Activated gamma-delta T cell (primary cell): ENCODE results near the gene THOC3.
"Not testable (repeated sequence)": the region's sequence is repeated elsewhere in the genome, so short reads cannot be mapped to it uniquely, and the experiment has no call there.

ENCODE experiments used
- DNase-seq: peaks from one replicate; lab custom pipeline; 2025; lab: John Stamatoyannopoulos, UW
- total RNA-seq, 2 donors: gene quantifications; one replicate each; lab custom pipeline; 2026; lab: John Stamatoyannopoulos, UW

THOC3 gene, protein sequence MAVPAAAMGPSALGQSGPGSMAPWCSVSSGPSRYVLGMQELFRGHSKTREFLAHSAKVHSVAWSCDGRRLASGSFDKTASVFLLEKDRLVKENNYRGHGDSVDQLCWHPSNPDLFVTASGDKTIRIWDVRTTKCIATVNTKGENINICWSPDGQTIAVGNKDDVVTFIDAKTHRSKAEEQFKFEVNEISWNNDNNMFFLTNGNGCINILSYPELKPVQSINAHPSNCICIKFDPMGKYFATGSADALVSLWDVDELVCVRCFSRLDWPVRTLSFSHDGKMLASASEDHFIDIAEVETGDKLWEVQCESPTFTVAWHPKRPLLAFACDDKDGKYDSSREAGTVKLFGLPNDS
- 9.2 to 10.6 reads per million in 2 donors for total RNA-seq

GRCh38 chr5:175967471-175968372 lies at the start of gene THOC3:
Gene THOC3 (minus strand): TSS chr5:175968315. CDS start chr5:175968208, 107 bp downstream.
- not testable (repeated sequence) for DNase-seq

DNA sequence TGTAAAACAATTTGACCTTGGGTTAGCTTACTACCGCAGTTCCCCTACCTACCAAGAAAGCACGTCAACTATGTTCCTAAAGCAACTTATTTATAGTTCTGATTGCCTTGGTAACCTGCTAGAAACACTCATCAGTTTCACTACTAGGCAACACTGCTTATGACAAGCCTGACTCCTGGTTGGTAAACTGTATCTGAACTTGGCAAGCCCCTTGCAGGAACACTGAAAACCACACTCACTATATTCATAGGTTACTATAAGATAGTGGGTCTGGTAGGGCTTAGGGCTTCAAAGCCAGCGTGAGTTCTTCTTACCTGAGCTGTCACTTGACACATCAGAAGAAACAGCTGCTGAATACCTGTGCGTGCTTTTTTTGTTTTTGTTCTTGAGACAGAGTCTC lies 49.2 kb upstream of the THOC3 start:
- not testable (repeated sequence) for DNase-seq

GRCh38 chr5:176014360-176014759 lies 46.2 kb upstream of the THOC3 start:
- not testable (repeated sequence) for DNase-seq

DNA sequence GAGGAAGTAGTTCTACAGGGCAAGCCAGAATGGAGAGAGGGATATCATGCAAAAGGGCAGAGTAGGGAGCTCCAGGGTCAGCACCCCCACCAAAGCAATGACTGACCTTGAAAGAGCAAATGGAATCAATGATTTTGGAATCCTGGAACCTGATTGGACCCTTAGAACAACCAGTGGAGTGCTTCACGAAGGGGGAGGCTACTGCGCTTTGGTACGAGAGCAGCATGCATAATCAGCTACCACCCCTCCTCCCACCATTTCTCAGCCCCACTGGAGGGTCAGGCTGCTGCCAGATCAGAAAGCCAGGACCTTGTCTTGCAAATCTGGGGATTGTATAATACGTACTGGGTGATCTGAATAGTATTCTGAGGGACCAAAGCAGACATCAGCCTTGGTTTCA lies 43.0 kb upstream of the THOC3 start:
- not testable (repeated sequence) for DNase-seq

- DNase-seq = not testable (repeated sequence)
Measured at GRCh38 chr5:176010202-176010601, 42.1 kb upstream of the THOC3 start.

- DNase-seq = not testable (repeated sequence)
Measured at GRCh38 chr5:176007220-176007619, 39.1 kb upstream of the THOC3 start.

- DNase-seq = not testable (repeated sequence)
Measured at GRCh38 chr5:176006819-176007218, 38.7 kb upstream of the THOC3 start.

- DNase-seq = not testable (repeated sequence)
Measured at GRCh38 chr5:175997979-175998378, 29.9 kb upstream of the THOC3 start.

GRCh38 chr5:175997495-175997894 lies 29.4 kb upstream of the THOC3 start:
- not testable (repeated sequence) for DNase-seq

DNA sequence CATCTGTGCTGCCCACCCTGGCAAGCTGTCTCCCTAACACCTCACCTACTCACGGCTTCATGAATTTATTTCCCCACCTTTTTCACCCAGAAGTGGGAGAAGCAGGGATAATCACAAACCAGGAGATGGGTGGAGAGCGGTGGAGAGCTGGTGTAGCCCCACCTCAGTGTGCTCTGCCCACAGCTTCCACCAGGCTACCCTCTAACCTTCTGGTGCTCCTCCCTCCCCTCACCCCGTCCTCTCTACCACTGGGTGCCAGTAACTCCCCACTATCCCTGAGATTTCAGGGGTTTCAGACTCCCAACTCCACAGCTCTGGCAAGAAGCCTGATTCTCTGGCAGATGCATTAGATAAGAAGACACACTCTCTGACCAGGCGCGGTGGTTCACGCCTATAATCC lies 28.7 kb upstream of the THOC3 start:
- DNase-seq = not testable (repeated sequence)

DNA sequence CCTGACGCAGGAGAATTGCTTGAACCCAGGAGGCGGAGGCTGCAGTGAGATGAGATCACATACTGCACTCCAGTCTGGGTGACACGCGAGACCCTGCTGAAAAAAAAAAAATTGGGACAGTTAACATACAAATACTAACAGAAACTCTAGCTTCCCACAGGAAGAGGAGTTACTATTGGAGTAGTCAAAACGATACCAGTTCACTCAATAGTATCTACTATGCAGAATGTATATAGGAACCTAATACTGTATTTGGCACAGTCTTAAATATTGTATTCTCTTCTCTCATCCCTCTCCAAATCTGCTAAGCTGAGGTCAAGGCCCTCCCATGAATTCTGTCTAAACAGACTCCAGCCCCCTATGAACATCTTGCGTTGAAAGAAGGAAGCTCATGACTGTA lies 27.4 kb upstream of the THOC3 start:
- DNase-seq = not testable (repeated sequence)

- not testable (repeated sequence) for DNase-seq
Measured at GRCh38 chr5:175979371-175979995, 11.4 kb upstream of the THOC3 start.

DNA sequence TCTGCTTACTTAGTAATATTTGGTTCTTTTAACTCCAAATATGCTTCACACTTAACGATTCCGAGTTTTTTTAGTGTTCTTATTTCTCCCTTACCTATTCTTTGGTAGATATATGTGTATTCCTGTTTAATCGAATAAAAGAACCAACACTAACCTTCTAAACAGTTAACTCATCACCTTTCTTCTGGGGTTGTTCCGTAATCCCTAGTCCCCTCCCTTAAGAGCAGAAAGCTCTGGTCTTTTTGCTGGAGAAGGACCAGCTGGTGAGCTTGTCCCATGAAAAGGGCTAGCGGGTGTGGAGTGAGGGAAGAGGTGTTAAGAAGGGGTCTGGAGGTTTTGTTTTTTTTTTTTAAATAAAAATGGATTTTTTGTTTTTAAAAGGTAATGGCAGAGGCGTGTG lies 266 bp upstream of the THOC3 start:
- not testable (repeated sequence) for DNase-seq

DNA sequence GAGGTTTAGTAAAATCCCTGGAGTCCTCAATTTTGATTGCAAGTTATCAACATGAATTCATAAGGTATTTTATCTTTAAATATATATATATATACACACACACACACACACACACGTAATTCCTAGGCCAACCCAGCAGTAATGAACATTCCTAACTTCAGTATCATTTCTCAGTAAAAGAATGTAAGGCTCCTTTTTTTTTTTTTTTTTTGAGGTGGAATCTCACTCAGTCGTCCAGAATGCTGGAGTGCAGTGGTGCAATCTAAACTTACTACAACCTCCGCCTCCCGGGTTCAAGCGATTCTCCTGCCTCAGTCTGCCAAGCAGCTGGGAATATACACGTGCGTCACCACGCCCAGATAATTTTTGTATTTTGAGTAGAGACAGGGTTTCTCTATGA lies 5.8 kb downstream of the THOC3 start:
- not testable (repeated sequence) for DNase-seq

GRCh38 chr5:175960228-175960627 lies 7.9 kb downstream of the THOC3 start:
- not testable (repeated sequence) for DNase-seq

GRCh38 chr5:175958515-175958914 lies 9.6 kb downstream of the THOC3 start:
- DNase-seq = not testable (repeated sequence)

GRCh38 chr5:175954107-175954506 lies 14.0 kb downstream of the THOC3 start:
- not testable (repeated sequence) for DNase-seq

DNA sequence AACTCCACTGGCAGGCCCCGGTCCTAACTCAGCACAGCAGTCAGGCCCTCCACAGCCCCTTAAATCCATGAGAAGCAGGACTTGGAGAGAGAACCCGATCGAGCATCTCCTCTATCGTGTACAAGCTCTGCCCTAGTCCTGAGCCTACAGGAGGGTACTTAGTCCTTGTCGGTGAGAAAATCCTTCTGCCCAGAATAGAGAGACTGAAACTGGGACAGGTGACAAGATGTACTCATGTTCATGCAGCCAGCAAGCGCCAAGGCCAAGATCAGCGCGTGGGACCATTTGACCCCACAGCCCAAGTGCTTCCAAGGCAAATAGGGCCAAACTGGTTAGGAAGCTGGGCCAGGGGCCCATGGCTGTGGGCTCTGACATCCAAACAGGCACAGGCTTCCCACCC lies 15.3 kb downstream of the THOC3 start:
- not testable (repeated sequence) for DNase-seq

DNA sequence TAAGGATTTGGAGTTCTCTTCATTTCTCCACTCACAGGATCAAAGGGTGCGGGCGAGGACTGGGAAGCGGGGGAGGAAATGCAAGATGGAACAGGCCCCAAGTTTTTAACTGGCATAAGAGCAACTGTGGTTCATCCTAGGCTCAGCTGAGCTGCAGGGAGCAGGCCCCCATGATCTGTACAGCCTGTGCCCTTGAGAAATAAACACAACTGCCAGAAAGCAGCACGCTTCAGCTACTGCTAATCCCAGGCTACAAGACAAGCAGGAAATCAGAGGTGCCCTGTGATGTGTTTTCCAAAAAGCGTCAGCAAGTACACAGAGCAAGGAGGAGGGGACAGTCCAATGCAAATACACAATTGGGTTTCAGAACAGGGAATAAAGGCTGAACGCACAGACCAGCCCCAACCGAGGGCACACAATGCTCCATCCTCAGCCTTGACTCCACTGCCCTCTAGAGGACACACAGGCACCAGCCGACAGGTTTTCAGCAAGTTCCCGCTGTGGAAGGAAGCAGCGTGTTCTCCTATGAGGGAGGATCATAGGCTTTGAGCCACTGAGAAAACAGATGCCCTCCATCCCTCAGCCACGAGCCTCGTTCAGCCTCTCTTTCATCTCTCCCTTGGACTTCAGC lies 16.7 kb downstream of the THOC3 start:
- not testable (repeated sequence) for DNase-seq

DNA sequence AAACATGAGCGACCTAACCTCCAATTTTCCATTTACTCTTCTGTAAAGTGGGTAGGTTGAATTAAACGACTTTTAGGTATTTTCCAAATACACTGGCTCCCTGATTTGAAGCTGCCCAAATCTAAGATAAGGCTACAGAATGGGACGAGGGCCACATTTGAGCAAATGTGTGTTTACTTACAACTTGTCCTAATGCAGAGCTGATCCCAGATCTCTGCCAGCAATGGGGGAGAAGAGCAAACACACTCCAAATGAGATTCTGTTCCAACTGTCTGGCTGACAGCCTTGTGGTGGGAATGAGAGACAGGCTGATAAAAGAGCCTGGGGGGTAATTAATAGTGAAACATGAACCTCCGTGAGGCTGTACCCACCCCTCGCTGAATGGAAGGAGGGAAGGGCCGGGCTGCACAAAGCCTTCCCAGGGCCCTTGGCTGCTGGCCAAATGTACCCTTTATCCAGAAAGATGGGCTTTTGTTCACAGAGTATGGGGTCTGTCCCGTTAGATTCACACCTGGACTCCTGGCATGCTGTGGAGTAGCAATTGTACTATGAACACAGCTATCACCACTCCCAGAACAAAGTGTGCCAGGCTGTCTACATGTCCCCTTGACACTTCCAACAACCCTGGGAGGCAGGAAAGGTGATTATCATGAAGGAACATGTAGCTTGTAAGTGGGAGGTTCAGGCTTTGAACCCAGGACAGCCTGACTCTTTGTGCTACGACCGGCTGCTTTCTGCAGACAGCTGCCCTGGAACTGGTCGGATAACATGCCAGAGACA lies 19.6 kb downstream of the THOC3 start:
- not testable (repeated sequence) for DNase-seq

- not testable (repeated sequence) for DNase-seq
Measured at GRCh38 chr5:175943253-175943652, 24.9 kb downstream of the THOC3 start.
